Stimulated activated CD4-positive, alpha-beta T cell treated with anti-CD3 and anti-CD28 coated beads, TNF-alpha, amount 100 ng/mL, for 48 hours (primary cell): ENCODE measurements around the gene ALOXE3.

ENCODE experiments used
- DNase-seq, 3 donors: peaks; one replicate each; pipeline ENCODE4 v3.0.0-alpha.2; 2020; ENCODE audit warnings: low read depth in 3 of 3

The ALOXE3 gene

DNA sequence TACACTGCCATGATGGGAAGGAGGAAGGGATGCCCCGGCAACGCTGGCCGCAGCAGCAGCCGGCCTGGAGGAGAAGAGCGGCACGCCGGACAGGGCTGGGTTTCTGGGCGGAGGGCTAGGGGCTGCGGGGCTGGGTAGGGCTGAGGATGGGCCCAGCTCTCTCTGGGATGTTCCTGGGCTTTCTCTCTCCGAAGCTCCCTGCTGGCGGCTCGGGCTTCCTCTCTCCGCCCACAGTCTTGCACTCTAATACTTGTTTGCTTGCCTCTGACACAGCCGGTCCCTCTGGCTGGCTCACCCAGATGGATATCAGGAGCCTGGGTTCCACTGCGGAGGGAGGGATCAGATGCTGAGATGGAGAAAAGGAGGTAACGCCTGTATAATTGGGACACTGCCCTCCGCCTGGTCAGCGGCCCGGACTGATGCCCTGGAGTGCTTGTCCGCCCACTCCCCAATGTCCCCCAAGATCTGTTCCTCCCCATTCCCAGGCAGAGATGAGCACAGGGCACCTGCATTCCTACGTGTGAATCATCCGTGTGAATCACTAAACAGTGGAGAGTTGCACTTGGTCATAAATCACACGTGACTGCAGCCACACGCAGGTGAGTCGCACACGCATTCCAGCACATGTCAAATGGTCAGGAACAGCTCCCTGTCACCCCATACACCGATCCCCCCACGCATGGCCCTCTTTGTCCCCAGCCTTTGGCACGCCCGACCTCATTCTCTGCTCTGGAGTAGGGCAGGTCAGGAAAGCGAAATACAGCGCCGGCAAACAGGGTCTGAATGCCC lies at the start of gene ALOXE3:
TSS of gene ALOXE3 (minus strand) at position 535 of the 789 bp plus-strand sequence. CDS start at position 11, 524 bp downstream.
- DNase-seq: no peak

DNA sequence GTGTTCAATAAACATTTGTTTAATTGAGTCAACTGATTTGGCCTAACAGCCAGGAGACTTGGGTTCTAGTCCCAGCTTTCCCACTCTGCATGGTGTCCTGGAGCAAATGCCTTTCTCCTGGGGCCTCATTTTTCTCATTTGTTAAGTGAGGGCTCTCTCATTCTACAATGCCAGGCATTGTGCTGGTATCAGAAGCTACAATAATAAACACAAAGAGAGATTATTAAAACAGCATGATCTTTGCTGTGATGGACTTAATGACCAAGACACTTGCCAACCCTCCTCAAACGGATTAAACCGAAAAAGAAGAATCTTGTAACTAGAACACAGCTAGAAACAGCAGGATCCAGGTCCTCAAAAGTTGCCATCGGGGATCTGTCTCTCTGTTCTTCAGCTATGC lies 49.2 kb upstream of the ALOXE3 start:
- DNase-seq: no peak

DNA sequence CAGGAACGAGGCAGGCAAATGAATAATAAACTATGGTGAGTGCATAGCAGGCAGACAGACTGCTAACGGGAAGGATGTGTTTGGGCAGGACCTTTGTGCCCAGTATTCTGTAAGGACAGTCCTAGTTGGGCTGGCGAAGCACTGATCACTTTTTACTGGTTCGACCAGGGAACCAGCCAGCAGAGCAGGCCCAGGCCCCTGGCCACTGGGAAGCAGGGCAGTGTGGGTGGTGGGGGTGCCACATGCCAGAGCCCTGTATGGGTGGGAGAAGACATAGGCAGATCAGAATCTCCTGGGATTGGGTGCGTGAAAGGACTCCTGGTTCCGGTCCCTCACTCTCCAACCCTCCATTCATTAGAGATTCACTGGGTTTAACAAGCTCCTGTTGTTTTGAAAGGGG lies 48.4 kb upstream of the ALOXE3 start:
- DNase-seq: no peak

DNA sequence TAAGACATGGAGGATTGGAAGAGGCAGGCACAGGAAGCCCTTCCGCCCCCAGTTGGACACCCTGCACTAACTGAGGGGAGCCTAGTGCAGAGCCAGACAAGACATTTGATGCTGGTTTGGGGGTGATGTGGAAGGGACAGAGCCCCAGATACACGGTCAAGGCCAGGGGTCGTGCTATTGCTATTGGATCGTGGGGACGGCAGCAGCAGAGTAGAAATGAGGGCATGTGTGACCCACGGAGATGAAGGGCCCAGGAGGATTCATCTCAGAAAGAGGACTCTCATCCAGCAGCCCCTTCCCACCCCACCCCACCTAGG lies 46.5 kb upstream of the ALOXE3 start:
- DNase-seq: no peak

DNA sequence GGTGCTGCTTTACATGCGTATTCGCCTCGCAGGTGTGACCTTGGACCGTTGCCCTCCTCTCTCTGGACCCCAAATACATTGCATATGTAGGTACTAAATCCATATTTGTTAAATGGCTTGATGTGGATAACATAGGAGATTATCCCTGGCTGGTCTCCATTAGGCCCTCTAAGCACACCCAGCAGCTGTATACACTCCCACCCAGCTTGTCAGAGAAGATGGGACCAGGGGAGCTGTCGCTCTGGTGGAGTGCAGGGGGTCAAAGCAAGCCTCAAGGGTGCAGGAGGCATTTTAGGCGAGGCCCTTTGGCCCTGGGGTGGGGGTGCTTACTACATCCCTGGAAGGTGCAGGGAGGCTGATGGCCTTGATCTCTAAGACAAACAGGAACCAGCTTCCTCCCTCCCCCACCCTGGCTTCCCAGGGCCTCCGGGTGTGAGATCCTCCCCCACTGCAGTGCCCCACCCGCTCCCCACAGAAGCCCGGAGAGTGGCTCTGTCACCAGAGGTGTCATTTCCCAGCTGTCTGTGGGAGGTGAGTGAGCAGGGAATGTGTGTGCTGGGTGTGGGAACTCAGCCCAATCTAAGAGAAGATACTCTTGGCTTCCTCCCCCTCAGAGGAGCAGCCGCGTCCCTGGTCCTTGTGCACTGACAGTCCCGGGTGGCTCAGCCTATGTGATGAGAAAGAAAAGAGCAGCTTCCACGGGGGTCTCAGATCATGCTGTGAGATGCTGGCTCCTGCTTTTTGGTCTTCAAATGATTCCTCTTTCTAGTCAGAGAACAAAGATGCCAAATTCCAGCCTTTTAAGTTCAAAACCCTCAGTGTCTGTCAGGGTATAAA lies 45.9 kb upstream of the ALOXE3 start:
- peak in 1 of 3 donors; percentile 78 for DNase-seq

DNA sequence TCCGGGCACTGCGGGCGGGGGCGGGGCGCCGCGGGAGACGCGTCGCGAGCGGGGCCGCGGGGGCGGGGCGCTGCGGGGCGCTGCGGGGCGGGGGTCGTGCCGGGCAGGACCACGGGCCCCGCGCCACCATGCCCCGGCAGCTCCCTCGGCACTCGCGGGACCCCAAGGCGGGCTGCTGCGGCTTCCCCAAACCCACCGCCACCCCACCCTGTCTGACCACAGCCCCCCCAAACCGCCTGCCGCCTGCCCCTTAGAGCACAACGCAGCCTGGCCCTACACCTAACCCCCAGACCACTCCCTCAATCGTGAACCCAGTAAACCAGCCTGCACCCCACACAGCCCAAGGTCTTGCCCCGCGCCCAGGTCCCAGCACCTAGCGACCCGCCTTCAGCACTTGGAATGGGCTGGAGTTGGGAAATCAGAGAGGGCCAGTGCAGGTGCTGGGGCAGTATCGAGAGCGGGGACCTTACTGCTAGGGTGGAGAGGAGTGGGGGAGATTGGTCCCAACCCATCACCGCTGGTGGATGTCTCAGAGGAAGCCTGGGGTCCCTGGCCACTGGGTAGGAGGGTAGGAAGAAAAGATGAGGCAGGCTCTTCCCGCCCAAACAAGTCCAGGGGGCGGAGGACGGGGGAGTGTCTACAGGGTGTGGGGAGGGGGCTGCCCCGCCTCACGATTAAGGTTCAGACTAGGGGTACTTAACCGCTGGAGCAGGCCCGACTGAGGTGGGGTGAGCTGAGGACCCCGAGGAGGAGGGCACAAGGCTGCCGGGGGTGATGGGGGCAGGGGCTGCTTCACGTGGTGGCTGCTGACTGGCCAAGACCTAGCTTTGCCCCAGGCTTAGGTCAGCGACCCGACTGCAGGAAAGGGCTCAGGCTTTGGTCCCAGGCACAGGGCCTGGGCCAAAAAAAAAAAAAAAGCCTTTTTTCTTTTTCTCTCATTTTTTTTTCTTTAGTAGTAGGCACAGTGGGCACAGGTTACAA lies 45.0 kb upstream of the ALOXE3 start:
- DNase-seq: no peak

DNA sequence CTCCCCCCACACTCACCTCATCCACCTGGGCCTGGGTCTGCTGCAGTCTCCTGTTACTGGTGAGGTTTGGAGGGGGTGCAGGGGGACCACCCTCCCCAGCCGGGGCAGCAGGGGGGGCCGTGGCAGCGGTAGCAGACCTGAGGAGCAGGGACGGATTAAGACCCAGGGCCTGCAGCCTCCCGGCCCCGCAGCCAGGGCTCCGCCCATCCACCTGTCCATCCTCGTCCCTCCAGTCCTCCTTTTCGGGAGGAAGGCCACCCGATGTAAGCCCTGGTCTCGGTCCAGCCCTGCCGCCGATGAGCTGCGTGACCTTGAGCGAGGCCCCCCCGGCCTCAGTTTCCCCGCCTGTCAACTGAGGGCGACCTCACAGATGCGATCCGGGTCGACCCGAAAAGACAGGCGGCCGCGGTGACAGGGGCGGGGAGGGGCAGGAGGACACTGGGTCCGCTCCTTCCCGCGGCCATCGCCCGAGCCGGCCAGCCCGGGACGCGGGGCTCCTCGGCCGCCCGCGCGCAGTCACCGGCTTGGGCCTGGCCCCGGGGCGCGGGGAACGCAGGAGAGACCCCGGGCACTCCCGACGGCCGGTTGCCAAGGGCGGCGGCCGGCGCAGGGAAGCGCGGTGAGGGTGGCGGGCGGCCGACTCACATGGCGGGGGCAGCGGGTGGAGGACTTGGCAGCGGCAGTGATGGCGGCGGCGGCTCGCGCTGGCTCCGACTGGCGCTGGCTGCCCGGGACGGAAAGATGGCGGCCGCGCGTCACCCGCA lies 44.1 kb upstream of the ALOXE3 start, which contains the start of gene VAMP2:
TSS of gene VAMP2 (minus strand) at position 716 of the 764 bp plus-strand sequence. CDS start at position 647, 69 bp downstream.
- DNase-seq: peak in 2 of 3 donors; percentile 66 to 72

DNA sequence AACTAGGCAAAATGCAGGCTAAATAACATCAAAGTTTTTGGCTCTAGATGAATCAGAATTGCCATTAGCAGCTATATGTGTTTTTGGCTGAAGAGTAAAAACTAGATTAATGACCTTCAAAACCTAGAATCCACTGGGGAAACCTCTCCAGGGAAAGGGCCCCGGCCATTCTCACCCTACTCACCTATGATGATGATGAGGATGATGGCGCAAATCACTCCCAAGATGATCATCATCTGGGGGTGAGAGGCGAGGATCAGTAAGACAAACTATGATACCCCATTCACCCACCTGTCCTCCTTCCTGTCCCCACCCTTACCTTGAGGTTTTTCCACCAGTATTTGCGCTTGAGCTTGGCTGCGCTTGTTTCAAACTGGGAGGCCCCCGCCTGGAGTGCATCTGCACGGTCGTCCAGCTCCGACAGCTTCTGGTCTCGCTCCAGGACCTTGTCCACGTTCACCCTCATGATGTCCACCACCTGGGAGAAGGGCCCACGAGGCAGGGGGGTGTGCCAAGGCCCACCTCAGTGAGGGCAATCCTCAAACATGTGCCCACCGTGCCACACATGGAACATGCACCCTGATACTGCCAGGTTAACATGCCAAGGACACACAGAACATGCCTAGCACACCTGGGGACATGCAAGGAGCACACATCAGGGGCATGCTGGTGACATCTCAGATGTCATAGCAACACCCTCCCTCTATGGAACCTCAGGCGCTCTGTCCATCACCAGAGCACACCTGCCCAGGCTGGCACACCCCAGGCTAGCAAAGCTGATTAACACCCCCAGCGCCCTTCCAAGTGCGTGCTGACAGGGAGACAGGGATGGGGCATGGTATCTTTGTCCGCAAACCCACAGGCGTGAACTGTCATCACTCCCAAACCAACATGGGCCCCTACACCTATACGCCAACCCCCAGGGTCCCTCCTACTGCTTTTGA lies 43.2 kb upstream of the ALOXE3 start:
- DNase-seq: no peak

DNA sequence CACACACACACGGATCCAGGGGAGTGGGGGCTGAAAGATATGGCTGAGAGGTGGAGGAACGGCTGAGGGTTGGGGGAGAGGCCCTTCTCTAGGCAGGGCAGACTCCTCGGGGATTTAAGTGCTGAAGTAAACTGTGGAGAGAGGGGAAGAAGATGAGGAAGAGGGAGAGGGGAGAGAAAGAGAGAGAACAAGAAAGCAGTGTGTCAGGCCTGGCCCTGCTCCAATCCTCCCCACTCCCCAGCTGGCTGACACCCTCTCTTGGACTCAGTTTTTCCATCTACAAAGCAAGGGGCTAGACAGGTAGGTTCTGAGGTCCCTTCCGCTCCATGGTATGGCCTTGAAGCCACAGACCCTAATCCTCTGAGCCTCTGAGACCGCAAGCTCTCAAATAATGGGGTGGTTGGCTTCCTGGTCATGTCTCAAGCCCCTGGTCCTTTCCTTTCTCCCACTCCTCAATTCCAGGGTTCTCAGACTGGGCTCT lies 42.5 kb upstream of the ALOXE3 start:
- no peak for DNase-seq

DNA sequence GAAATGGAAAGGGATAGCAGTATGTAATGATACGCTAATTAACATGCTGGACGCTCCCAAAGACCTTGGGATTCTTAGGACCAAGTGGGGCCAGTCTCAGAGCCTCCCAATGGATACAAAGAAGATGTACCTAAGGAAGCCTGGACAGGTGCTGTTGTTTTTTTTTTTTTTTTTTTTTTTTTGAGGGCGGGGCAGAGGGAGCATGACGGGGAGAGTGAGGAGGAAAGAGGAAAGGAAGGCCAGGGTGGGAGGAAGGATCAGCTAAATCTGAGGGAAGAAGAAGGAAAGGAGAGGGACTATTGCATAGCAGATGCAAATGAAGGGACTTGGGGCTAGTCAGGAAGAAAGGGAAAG lies 41.9 kb upstream of the ALOXE3 start:
- no peak for DNase-seq

DNA sequence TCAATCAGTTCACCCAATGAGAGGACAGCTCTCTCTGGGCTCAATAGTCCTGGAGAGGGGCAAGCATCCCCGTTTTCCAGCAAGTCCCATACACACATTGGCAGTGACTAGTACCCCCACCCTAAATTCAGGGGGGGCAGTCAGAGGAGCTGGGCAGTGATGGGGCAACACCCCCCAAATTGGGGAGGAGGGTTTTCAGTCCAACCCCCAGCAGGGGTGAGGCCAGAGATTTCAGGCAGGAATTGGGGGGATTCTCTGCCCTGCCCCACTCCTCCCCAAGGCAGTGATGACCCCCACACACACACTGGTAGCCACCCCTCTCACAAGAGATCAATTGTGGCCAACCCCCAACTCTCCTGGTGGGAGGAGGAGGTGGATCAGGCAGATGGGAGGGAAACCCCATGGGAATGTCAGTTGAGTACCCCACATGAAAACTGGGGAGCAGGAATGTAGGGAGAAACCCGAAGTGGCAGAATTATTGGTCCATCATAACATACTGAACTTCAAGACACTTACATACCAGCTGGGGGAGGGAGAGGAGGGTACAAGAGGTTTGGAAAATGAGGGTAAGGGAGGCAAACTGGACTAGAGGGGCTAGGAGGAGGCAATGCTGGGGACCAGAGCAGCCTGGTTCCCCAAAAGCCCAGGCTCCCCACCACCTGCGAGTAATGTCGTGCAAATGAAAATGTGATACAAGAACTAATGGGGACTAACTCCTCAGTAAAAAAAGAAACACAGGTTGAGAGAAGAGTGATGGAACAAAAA lies 41.3 kb upstream of the ALOXE3 start:
- DNase-seq: no peak

DNA sequence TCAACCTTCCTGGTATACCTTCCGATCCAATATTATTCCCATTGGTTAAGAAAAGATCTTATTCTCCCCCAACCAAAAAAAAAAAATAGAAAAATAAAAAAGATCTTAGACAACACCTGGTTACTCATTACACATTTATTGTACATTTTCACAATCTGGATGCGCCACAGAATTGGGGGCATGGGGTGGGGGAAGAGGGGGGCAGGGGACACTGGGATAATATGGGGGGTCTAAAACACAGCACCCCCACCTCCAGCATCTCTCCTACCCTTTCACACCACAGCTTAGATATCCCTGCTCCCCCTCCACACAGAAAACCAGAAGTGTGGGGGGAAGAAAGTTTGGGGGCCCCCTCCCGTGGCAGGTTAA lies 40.7 kb upstream of the ALOXE3 start:
- DNase-seq: no peak

DNA sequence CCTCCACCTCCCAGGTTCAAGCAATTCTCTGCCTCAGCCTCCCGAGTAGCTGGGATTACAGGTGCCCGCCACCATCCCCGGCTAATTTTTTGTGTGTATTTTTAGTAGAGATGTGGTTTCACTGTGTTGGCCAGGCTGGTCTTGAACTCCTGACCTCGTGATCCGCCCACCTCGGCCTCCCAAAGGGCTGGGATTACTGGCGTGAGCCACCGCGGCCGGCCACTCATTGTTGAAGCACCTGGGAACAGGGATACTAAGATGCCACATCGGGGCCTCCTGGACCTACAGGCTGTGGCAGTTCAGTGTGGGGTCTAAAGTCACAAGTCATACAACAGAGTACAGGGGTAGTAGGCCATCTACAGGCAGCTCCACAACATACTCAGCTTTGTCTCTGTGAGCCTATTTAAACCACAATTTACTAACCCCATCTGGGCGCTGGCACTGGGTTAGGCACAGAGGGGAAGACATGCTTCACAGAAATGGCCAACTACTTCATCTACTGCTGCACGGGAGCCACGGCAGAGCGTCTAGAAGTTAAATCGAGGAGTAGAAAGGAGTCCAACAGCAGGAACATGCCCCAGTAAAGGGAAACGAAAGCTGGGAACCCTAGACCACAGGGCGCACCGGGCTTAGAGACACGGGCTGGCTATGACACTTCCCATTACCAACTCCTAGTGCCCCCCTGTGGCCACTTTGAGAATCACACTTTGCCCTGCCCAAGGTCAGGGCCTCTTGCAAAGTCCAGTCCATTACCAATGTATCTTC lies 40.1 kb upstream of the ALOXE3 start:
- peak; percentile 76 to 83 (median 82) for DNase-seq

DNA sequence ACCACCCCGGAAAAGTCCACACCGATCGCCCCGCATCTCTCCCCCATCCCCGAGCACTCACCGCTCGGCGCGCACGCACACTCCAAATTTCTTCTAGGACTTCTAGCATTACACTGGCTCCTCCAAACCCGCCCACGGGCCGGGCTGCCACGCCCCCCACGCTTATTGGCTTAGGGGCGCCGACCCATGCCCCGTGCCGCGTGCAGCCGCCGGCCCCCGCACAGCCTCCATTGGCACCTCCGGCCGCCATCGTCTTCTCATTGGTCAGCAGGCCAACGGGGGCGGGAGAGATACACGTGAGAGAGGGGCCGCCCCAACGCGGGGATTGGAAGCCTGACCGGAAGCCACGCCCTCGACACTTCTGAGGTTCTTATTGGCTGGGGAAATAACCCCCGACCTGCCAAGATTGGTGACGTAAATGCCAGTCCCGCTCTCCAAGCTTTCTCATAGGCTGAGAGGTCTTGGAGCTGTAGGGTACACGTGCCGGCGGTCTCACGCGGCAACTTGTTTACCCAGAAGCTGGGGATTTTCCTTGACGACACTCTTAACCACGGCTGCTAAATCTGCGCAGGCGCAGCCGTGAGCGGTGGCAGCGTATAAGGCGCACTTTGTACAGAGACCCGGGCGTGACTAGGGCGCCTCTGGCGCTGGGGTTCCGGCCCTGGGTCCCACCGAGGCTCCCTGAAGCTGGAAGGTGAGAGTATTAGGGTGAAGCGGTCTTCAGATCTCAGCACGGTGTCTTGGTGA lies 38.1 kb upstream of the ALOXE3 start:
- peak; percentile 100 for DNase-seq

DNA sequence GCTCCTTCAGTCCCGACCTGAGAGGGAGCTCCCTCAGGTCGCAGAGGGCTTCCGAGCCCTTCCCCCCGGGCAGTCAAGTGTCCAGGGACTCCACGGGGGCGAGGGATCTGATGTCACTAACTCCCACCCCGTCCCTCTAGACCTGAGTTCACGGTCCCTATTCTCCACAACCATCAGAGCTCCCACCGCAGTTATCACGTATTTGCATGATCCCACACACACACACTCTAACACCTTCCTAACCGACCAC lies 37.6 kb upstream of the ALOXE3 start:
- DNase-seq: no peak

DNA sequence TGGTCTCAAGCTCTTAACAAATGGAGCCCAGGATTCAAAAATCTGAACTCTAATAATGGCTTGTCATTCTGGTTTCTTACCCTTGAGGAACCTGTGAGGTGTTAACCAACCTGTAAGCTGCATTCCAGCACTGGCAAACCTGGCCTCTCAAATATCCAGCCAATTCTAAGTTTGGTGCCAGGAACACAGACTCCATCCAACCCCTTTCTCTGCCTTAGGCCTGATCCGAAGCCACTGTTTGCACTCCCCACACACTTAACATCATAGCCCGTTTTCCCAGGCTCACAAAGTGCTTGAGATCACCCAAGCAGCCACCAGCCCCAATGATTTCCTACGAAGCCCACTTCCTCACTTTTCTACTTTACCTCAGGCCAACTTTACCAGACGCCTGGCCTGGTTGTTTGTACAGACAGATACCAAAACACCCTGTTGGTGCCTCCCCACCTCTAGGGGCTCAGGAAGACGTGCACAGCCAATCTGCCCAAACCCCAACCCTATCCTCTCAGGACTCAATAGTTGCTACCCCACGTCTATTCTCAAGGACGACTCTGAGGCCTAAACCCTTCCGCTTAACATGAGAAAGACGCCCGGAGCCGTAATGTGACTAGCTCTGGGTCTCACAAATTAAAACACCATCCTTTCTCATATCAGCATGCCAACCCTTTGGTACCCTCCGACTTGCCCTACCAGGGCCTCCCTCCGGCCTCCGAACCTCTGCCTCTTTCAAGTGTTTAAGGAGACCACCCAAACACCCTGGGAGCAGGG lies 37.1 kb upstream of the ALOXE3 start:
- no peak for DNase-seq

DNA sequence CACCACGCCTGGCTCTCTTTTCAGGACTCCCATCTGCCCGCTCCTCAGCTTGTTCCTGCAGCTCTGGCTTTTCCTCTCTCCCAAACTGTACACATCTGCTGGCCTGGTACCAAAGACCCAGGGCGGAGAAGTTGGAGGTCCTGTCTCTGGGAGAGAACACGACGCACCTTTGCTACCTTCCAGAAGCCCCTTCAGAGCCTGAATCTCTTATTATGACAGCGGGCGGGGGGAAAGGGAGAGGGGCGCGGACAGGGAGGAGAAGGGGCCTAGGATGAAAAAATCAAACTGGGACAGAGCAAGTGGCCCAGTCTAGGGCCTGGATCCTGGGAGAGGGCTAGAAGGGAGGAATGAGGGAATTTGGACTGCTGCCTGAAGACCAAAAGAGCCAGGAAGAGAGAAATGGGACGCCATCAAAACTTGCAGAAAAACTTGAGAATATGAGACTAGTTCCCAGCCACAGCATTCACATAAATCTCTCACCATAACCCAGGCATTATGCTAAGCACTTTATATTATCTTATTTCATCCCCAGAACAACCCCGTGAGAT lies 36.4 kb upstream of the ALOXE3 start:
- DNase-seq: no peak
